ENCODE data around the gene SEPTIN1.
"Not testable (repeated sequence)": the region's sequence is repeated elsewhere in the genome, so short reads cannot be mapped to it uniquely, and the experiment has no call there.

- not testable (repeated sequence) for TF ChIP-seq POLR2A (IDR thresholded peaks at IDR 0.05)
- TF ChIP-seq, protein P1, sequence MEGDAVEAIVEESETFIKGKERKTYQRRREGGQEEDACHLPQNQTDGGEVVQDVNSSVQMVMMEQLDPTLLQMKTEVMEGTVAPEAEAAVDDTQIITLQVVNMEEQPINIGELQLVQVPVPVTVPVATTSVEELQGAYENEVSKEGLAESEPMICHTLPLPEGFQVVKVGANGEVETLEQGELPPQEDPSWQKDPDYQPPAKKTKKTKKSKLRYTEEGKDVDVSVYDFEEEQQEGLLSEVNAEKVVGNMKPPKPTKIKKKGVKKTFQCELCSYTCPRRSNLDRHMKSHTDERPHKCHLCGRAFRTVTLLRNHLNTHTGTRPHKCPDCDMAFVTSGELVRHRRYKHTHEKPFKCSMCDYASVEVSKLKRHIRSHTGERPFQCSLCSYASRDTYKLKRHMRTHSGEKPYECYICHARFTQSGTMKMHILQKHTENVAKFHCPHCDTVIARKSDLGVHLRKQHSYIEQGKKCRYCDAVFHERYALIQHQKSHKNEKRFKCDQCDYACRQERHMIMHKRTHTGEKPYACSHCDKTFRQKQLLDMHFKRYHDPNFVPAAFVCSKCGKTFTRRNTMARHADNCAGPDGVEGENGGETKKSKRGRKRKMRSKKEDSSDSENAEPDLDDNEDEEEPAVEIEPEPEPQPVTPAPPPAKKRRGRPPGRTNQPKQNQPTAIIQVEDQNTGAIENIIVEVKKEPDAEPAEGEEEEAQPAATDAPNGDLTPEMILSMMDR (IDR thresholded peaks at IDR 0.05), result not testable (repeated sequence)
Measured at GRCh38 chr16:30334473-30334989, 47.8 kb downstream of the SEPTIN1 start.
